HG03442 (cell line): ENCODE data around the gene NEK1.
A peak's percentile ranks its signal among the peaks of the same experiment; 100 is the strongest.
"Not testable (repeated sequence)": the region's sequence is repeated elsewhere in the genome, so short reads cannot be mapped to it uniquely, and the experiment has no call there.

Experiments
- ATAC-seq: cut with Tn5 transposase; IDR thresholded peaks from one replicate; pipeline ENCODE4 v1.9.1; 2021; ENCODE audit warnings: mild to moderate bottlenecking, moderate library complexity; ENCODE audit not compliant: unreplicated experiment

NEK1 gene

DNA sequence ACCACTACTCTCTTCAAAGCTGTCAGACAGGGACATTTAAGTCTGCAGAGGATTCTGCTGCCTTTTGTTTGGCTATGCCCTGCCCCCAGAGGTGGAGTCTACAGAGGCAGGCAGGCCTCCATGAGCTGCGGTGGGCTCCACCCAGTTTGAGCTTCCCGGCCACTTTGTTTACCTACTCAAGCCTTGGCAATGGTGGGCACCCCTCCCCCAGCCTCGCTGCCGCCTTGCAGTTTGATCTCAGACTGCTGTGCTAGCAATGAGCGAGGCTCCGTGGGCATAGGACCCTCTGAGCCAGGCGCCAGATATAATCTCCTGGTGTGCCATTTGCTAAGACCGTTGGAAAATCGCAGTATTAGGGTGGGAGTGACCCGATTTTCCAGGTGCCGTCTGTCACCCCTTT, 112.5 kb downstream of the NEK1 start:
- not testable (repeated sequence) for ATAC-seq

DNA sequence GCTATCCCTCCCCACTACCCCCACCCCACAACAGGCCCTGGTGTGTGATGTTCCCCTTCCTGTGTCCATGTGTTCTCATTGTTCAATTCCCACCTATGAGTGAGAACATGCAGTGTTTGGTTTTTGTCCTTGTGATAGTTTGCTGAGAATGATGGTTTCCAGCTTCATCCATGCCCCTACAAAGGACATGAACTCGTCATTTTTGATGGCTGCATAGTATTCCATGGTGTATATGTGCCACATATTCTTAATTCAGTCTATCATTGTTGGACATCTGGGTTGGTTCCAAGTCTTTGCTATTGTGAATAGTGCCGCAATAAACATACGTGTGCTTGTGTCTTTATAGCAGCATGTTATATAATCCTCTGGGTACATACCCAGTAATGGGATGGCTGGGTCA, 118.1 kb downstream of the NEK1 start:
- ATAC-seq, result not testable (repeated sequence)

DNA sequence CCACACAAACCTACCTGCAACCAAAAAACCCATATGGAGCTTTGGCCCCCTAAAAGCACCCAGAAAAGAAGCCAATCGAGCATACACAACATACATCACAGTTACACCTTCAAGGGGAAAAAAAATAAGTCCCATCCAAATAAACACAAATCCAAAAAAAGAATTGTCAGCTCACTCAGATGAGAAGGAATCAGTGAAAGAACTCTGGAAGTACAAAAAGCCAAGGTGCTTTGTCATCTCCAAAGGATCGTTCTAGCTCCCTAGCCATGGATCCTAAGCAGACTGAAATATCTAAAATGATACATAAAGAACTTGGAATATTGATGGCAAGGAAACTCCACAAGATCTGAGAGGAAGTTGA, 119.2 kb downstream of the NEK1 start:
- no peak for ATAC-seq

DNA sequence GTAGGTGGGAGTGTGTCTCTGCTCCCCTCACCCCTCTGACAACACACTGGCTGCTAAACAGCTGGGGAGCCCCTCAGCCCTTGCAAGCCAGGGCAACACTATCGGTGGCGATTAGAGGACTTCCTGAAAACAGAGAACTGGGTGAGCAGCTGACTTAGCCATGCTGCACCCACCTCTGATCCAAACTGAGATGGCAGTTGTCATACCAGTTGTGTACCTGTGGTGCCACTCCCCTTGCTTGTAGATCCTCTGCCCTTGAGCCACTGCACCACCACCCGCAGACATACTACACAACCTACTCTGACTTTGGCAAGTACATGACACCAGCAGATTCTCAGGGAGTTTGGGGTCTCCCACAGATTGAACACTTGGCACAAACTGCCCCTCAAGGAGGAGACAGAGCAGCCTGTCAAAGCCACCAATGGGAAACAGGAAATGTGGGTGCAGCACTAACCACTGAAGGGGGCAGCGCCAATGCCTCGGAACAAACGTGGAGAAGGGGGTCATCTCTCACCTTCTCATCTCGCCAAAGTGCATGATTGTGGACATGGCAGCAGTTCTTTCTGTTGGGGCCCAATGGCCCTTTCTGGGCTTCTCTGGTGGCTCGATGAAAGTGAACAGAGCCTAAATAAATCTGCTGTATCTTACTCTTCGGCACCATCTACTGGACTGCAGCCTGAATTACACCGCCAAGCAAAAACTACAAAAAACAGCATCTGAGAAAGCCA, 119.8 kb downstream of the NEK1 start:
- ATAC-seq, result peak; percentile 63

DNA sequence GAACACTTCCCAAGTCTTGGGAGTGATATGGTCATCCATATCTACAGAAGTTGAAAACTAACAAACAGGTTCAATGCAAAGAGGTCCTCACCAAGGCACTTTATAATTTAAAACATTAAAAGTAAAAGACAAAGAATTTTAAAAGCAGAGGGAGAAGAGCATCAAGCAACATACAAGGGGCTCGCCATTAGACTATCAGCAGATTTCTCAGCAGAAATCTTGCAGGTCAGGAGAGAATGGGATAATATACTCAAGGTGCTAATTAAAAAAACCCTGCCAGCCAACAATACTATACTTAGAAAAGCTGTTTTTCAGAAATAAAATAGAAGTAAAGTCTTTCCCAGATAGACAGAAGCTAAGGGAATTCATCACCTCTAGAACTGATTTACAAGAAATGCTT, 121.2 kb downstream of the NEK1 start:
- no peak for ATAC-seq

DNA sequence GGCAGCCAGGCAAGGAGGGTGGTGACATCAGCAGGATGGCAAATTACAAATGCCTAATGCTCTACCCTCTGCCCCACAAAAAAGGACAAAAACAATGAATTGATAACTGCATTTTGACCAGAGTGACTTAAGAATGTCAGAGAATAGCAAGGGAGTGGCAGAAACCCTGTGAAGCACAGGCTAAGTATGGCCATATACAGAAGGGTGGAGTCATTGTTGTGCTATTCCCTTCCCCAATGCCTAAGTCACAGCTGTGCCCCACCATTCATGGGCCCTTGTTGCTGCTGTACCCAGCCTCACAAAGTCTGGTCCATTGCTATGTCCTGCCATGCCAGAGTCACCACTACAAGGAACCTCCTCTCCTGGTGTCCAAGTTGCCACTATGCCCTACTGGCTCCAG, 123.1 kb downstream of the NEK1 start:
- ATAC-seq, result no peak

DNA sequence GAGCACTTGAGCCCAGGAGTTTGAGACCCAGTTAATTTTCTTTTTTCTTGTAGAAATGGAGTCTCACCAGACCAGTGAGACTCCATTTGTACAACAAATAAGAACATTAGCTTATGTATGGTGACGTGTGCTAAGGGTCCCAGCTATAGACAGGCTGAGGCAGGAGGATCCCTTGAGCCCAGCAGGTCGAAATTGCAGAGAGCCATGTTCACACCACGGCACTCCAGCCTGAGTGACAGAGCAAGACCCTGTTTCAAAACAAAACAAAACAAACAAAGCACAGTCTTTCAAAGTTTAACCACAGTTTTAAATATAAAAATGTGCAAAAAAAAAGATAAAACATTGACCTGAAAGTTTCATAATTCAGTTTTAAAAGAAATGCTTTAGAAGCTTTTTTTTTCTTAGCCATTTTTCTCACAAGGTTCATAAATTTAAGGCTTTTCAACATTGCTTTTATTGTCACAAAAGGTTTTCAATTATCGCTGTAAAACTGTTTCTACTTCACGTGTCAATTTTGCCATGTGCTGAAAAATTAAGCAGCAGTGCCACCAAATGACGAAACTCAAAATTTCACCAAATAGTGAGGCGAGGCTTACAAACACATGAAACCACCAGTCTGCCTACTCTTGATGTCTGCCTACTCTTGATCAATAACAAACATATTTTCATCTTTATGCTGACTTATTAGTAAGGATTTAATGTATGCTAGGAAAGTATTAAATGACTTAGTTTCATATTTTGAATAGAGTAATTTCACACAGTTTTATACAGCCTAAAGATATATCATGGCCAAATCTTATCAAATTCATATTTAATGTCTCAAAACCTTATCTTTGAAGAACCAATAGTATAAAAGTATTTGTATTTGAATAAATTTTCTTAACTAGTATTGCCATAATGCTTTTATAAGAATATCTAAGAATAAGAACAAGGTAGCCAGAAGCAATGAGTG, 126.3 kb downstream of the NEK1 start:
- ATAC-seq, result peak; percentile 72

DNA sequence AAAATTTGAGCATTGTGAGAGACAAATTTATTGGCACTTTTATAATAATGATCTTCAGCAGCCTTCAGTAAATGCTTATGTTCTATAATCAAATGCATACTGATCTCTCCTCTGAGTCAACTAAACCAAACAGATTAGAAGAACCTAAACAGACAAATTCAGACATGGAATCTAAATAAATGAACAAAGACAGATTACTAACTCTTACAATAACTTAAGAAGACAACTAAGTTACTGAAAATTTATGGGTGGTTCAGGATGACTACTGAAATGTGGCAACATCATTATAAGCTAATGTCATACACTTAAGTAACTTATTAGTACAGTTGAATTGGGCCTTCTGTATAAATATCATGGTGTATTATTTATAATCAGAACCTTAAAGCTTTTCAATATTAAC, 127.3 kb downstream of the NEK1 start:
- ATAC-seq, result no peak

DNA sequence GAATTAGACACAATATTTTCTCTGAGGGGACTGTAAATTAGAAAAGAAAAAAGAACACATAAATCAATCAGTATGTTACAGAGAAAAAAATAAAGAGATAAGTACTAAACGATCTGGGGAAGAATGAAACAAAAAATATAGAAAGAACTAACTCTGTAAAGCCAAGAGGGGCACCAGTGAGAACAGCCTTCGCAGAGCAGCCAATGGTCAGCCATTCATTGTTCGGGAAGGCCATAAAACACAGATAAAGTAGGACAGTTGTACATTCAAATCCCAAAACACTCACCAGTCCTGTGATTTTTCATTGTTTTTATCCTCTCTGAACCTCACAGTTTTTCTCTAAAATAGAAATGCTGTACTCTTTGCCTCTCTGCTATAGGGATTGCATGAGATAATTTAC, 127.9 kb downstream of the NEK1 start:
- no peak for ATAC-seq

DNA sequence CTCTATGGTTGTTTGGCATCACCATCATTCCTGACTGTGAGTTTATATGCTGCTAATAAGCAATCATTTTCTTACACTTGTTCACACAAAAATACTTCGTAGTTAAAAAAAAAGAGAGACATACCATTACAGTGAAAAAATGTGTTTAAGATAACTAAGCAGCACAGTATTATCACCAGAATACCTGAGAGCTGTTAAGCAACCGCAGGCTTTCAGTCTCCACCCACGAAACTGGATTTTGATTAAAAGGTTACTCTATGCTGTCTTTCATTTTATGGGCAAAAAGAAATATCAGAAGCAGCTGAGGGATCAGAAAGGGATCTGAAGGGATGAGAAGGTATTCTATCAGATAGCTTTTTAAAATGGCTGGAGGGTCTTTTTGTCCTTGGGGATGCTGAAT, 148.3 kb downstream of the NEK1 start:
- no peak for ATAC-seq

DNA sequence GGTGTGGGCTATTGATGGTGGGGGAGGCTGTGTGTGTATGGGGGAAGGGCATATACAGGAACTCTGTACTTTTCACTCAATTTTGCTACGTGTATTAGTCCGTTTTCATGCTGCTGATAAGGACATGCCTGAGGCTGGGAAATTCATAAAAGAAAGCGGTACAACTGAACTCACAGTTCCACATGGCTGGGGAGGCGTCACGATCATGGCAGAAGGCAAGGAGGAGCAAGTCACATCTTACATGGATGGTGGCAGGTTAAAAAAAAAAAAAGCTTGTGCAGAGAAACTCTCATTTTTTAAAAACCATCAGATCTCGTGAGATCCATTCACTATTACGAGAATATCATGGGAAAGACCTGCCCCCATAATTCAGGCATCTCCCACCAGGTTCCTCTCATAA, 152.3 kb downstream of the NEK1 start:
- ATAC-seq, result no peak

DNA sequence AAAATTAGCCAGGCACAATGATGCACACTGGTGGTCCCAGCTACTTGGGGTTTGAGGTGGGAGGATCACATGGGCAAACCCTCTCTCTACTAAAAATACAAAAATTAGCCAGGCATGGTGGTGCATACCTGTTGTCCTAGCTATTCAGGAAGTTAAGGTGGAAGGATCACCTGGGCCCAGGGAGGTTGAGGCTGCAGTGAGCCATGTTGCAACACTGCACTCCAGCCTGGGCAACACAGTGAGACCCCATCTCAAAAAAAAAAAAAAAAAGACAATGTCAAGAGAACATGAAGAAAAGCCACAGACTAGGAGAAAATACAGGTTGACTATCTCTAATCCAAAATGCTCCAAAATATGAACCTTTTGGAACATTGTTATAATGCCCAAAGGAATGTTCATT, 153.8 kb downstream of the NEK1 start:
- ATAC-seq, result no peak

DNA sequence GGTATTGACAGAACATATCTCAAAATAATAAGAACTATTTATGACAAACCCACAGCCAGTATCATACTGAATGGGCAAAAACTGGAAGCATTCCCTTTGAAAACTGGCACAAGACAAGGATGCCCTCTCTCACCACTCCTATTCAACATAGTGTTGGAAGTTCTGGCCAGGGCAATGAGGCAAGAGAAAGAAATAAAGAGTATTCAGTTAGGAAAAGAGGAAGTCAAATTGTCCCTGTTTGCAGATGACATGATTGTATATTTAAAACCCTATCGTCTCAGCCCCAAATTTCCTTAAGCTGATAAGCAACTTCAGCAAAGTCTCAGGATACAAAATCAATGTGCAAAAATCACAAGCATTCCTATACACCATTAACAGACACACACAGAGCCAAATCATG, 159.7 kb downstream of the NEK1 start:
- ATAC-seq, result not testable (repeated sequence)

DNA sequence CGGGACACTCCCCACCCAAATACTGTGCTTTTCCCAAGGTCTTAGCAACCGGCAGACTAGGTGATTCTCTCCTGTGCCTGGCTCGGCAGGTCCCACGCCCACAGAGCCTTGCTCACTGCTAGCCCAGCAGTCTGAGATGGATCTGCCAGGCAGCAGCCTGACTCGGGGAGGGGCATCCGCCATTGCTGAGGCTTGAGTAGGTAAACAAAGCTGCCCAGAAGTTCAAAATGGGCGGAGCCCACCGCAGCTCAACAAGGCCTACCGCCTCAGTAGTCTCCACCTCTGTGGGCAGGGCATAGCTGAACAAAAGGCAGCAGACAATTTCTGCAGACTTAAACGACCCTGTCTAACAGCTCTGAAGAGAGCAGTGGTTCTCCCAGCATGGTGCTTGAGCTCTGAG, 163.4 kb downstream of the NEK1 start:
- ATAC-seq, result not testable (repeated sequence)

DNA sequence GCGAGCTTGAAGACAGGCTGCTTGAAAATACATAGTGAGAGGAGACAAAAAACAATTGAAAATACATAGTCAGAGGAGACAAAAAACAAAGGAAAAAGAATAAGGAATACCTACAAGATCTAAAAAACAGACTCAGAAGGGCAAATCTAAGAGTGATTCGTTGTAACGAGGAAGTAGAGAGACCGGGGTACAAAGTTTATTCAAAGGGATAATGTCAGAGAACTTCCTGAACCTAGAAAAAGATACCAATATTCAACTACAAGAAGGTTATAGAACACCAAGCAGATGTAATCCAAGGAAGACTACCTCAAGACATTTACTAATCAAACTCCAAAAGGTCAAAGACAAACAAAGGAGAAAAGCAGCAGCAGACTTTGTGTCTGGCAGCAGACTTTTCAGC, 165.6 kb downstream of the NEK1 start:
- no peak for ATAC-seq

DNA sequence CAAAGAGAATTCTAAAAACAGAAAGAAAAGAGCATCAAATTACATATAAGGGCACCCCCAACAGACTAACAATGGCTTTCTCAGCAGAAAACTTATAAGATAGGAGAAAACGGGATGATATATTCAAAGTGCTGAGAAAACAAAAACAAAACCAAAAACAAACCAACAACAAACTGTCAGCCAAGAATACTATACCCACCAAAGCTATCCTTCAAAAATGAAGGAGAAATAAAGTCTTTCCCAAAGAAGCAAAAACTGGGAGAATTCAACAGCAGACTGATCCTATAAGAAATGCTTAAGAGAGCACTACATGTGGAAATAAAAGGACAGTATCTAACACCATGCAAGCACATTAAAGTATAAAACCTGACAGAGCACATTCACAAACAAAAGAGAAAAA, 168.6 kb downstream of the NEK1 start:
- ATAC-seq, result no peak

DNA sequence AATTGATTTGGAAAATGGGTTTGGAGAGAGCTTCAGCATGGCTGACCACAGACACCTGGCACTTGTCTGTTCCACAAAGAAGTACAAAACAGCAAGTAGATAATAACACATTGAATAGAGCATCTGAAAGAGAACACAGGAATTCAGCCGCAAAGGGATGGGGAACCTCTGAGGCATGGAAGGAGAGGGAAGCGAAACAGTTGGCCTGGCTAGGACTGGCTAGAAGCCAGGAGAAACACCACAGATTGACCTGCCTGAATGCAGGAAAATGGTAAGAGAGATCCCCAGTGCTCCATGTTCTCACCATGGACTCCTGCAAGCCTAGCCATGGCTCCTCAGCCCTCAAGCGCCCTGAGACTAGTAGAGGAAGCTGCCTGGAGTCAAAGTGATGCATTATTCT, 171.9 kb downstream of the NEK1 start:
- no peak for ATAC-seq

DNA sequence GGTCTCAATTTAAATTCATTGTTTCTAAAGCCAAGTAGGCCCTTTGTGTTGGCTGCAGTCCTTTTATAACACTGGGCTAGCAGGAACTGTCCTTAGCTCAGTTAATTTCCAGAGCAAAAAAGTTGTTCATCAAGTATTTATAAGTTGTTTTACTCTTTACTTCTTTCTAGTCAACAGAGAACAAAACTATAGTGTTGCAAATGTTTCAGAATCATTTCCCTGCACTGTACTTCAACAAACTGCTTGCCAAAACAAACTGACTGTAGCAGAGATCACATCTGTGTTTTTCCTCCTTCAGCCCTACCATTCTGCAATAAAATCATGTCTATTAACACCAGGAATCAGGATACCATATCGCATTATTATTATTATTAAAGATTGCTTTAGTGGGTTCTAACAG, 173.1 kb downstream of the NEK1 start:
- no peak for ATAC-seq

DNA sequence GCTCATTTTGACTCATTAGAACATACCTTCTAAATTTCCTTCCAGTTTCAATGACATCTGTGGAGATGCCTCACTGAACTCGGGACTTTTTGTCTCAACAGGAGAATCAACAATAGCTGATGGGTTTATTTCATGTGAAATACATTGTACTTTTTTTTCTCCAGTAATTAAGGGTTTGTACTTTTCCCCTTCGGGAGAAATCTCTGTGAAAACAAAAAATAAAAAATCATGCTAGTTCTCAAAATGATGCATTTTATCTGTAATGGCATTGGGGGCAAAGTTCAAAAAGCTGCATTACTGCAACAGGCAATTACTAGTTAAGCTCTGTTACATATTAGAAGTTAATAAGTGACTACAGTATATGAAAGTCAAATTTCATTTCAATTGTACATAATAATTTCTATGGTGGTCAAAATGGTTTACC, 174.3 kb downstream of the NEK1 start:
- ATAC-seq, result peak; percentile 43

DNA sequence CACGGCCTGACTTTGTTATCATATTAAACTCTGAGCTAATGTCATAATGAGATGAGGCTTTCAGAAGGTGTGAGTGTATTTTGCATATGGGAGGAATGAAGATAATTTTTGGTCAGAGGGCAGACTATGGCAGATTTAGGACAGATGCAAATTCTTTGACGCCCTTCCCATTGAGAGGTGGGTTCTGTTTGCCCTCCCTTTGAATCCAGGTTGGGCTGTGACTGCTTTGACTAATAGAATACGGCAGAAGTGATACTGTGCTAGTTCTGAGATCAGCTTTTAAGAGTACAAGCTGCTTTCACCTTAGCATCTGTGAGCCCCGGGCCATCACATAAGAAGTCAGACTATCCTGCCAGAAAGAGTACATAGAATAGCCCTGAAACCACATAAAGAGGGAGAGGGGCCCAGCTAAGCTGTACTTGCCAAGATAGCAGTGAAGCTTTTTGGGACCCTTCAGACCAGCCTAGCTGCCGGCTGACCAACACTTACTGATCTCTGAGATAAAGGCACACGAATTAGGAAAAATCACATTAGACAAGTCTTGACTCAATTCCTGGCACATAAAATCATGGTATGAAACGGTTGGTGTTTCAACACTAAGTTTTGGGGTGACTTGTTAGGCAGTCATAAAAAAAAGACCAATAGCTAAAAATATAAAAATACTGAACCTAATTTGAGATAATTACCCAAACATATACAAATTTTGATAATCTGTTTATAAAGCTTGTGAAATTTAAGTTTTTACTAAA, 174.9 kb downstream of the NEK1 start:
- ATAC-seq, result peak; percentile 87

DNA sequence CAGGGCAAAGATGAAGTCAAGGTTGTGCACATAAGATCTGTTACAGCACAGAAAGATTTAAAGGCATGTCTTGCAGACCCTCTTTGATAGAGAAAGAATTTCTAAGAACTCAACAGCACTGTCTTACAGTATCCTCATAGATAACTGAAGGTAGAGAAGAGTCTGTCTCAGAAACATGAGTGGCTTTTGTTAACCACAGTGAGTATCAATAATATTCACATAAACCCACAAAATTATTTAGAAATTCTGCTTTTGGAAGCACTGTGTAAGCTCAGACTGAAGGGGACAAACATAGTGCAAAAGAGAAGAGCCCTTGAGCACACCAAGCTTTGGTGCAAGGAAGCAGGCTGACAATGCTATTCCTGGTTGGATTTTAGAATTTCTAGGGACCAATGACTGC, 175.6 kb downstream of the NEK1 start:
- no peak for ATAC-seq

DNA sequence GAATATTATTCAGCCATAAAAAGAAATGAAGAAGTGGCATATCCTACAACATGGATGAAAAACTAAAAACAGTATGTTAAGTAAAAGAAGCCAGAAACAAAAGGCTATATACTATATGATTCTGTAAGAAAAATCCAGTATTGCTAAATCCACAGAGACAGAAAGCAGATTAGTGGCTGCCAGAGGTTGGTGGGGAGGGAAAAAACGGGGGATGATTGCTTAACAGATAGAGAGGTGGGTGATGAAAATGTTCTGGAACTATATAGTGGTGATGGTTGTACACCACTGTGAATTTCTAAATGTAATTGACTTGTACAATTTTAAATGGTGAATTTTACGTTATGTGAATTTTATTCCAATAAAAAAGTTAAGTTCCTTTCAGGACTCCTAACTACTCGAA, 184.0 kb downstream of the NEK1 start:
- no peak for ATAC-seq
